PFSK-1 (cell line): ENCODE data around the gene EID2.

Experiments
- FOXP2 ChIP-seq: optimal IDR thresholded peaks from 2 replicates; pipeline ENCODE3; 2011; ENCODE audit warnings: borderline replicate concordance, control low read depth, inconsistent platforms; ENCODE audit not compliant: insufficient read depth; ENCODE audit errors: extremely low read length, extremely low read depth
- POLR2AphosphoS5 ChIP-seq: IDR thresholded peaks from 2 replicates; pipeline ENCODE4 v1.6.1; 2012; ENCODE audit warnings: low read depth, mild to moderate bottlenecking, control low read depth, low read length, moderate library complexity
- REST ChIP-seq, 2 experiments: IDR thresholded peaks; 2 replicates each; pipeline versions ENCODE4 v1.6.1 to v1.8.0; 2011 to 2012; ENCODE audit warnings: low read depth in 2 of 2, low read length in 2 of 2, control low read depth in 1 of 2, inconsistent platforms in 1 of 2, mild to moderate bottlenecking in 1 of 2, moderate library complexity in 1 of 2; ENCODE audit not compliant: insufficient read depth in 1 of 2
- SIN3A ChIP-seq: IDR thresholded peaks from 2 replicates; pipeline ENCODE4 v1.6.1; 2012; ENCODE audit warnings: mild to moderate bottlenecking, low read length, moderate library complexity, borderline replicate concordance; ENCODE audit not compliant: insufficient read depth
- TAF1 ChIP-seq: IDR thresholded peaks from 2 replicates; pipeline ENCODE4 v1.6.1; 2012; ENCODE audit warnings: low read length, control low read depth, borderline replicate concordance; ENCODE audit not compliant: insufficient read depth

The EID2 gene

GRCh38 chr19:39533003-39533512, 6.9 kb downstream of the EID2 start:
- no peak for TF ChIP-seq FOXP2
- TF ChIP-seq REST (IDR thresholded peaks at IDR 0.05; ENCODE audit: insufficient read depth in 1 of 2, low read depth in 2 of 2, low read length in 2 of 2), result no peak
- no peak for TF ChIP-seq TAF1
- TF ChIP-seq POLR2AphosphoS5, result no peak
- TF ChIP-seq SIN3A, result no peak

GRCh38 chr19:39532233-39533002, 7.5 kb downstream of the EID2 start, which contains the start of gene EID2B:
EID2B (minus strand) TSS chr19:39532852; CDS start chr19:39532802, 50 bp downstream.
- TF ChIP-seq POLR2AphosphoS5 (peak; percentile 85), SIN3A (peak; percentile 70; the same call in 1 of the 2 replicates), REST (IDR thresholded peaks at IDR 0.05; ENCODE audit: insufficient read depth in 1 of 2, low read depth in 2 of 2, low read length in 2 of 2) (no peak), FOXP2 (peak; percentile 64)

GRCh38 chr19:39531834-39532232, 8.1 kb downstream of the EID2 start:
- TF ChIP-seq TAF1 (peak; percentile 31; the same call in 1 of the 2 replicates), SIN3A (no peak), POLR2AphosphoS5 (no peak)

GRCh38 chr19:39525205-39525604, 14.8 kb downstream of the EID2 start:
- no peak for TF ChIP-seq SIN3A
- no peak for TF ChIP-seq TAF1
- no peak for TF ChIP-seq POLR2AphosphoS5
- no peak for TF ChIP-seq REST (IDR thresholded peaks at IDR 0.05; ENCODE audit: insufficient read depth in 1 of 2, low read depth in 2 of 2, low read length in 2 of 2)
- no peak for TF ChIP-seq FOXP2

- TF ChIP-seq SIN3A (no peak), TAF1 (no peak), POLR2AphosphoS5 (no peak), FOXP2 (no peak), REST (IDR thresholded peaks at IDR 0.05; ENCODE audit: insufficient read depth in 1 of 2, low read depth in 2 of 2, low read length in 2 of 2) (no peak)
Observed at GRCh38 chr19:39524495-39524894, 15.5 kb downstream of the EID2 start.
